NCI-H345 treated with DMSO at 0.1 percent for 48 hours (cell line): ENCODE results near the gene PHKA2.
"Not testable (repeated sequence)": the region's sequence is repeated elsewhere in the genome, so short reads cannot be mapped to it uniquely, and the experiment has no call there.

Experiments
- DNase-seq: peaks from one replicate; lab custom pipeline; 2025; ENCODE audit not compliant: unreplicated experiment; lab: John Stamatoyannopoulos, UW

The PHKA2 gene, protein sequence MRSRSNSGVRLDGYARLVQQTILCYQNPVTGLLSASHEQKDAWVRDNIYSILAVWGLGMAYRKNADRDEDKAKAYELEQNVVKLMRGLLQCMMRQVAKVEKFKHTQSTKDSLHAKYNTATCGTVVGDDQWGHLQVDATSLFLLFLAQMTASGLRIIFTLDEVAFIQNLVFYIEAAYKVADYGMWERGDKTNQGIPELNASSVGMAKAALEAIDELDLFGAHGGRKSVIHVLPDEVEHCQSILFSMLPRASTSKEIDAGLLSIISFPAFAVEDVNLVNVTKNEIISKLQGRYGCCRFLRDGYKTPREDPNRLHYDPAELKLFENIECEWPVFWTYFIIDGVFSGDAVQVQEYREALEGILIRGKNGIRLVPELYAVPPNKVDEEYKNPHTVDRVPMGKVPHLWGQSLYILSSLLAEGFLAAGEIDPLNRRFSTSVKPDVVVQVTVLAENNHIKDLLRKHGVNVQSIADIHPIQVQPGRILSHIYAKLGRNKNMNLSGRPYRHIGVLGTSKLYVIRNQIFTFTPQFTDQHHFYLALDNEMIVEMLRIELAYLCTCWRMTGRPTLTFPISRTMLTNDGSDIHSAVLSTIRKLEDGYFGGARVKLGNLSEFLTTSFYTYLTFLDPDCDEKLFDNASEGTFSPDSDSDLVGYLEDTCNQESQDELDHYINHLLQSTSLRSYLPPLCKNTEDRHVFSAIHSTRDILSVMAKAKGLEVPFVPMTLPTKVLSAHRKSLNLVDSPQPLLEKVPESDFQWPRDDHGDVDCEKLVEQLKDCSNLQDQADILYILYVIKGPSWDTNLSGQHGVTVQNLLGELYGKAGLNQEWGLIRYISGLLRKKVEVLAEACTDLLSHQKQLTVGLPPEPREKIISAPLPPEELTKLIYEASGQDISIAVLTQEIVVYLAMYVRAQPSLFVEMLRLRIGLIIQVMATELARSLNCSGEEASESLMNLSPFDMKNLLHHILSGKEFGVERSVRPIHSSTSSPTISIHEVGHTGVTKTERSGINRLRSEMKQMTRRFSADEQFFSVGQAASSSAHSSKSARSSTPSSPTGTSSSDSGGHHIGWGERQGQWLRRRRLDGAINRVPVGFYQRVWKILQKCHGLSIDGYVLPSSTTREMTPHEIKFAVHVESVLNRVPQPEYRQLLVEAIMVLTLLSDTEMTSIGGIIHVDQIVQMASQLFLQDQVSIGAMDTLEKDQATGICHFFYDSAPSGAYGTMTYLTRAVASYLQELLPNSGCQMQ

DNA sequence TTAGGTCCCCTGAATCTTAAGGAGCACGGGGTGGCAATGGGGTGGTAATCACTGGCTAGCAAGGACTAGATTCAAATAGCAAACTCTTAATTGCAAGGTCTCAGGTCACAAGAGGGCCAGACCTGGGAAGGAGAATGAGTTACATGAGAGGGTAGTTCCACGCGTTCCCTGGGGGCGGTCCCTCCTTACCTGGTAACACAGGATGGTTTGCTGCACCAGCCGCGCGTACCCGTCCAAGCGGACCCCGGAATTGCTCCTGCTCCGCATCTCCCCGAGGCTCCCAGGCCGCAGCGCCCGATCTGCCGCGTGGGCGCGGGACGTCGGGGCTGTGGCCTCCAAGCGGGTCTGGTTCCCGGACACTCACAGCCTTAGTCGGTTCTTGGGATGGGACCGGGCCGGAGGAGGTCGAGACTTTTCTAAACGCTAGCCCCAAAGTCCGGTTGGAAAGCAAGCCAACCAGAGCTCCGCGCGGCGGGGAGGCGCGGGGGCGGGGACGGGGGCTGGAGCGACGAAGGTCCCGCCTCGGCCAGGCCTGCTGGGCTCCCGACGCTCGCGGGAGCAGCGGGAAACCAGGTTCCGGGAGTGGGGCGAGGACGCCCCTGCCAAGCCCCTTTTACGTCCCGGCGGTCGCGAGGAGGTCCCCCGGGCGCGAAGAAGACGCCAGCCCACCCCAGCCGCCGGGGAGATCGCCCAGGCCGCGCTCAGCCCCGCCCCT, at the start of gene PHKA2:
Gene PHKA2, minus strand, starts transcription at position 449 of the 715 bp plus-strand sequence. Its CDS starts 182 bp downstream, at position 267.
- DNase-seq, result no peak

DNA sequence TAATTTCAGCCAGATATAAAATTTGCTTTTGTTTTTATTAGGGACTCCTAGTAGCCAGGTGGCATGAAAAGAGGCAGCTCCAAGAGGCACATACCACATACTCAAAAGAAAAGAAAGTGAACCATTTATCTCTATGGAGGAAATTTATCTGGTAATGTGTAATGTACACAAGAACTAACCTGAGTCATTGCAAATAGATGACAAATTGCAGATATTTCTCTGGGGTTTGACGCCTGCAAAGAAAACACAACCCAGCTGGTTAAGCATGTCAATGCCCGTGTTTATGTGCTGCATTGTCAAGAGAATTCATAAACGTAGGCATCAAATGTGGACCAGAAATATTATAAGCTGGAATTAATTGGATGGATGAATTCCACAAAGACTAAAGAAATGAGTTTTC, 46.9 kb upstream of the PHKA2 start:
- no peak for DNase-seq

DNA sequence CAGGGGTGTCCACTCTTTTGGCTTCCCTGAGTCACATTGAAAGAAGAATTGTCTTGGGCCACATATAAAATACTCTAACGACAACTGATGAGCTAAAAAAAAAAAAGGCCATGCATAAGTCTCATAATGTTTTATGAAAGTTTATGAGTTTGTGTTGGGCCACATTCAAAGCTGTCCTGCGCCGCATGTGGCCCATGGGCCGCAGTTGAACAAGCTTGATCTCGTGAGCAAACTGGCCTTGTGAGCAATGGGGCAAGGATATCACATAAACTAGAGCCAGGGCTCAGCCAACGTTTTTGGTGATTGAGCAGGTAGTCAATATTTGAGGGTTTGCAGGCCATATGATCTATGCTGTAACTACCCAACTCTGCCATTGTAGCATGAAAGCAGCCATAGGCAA, 44.6 kb upstream of the PHKA2 start:
- DNase-seq, result no peak

DNA sequence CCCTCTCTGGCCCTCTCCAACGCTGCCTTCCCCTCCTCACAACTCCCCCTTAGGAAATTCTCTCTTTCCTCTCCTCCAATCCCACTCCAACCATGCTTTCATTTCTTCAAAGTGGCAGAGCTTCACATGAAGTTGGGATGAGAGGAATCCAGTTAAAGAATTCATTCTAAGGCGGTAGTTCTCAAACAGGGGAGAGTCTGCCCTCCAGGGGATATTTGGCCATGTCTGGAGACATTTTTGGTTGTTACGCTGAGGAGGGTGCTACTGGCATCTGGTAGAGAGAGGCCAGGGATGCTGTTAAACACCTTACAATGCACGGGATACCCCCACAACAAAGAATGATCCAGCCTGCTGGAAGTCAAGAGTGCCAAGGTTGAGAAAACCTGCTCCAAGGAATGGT, 40.5 kb upstream of the PHKA2 start:
- DNase-seq, result no peak

DNA sequence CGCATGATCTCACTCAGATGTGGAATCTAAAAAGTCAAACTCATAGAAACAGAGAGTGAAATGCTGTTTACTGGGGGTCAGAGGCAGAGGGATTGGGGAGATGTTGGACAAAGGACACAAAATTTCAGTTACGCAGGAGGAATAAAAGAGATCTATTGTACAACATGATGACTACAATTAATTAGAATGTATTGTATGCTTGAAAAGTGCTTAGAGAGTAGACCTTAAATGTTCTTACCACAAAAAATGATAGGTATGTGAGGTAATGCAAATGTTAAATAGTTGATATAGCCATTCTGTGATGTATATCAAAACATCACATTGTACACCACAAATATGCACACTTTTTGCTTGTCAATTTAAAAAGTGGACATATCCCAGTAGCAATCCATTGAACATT, 36.1 kb upstream of the PHKA2 start:
- DNase-seq, result no peak

DNA sequence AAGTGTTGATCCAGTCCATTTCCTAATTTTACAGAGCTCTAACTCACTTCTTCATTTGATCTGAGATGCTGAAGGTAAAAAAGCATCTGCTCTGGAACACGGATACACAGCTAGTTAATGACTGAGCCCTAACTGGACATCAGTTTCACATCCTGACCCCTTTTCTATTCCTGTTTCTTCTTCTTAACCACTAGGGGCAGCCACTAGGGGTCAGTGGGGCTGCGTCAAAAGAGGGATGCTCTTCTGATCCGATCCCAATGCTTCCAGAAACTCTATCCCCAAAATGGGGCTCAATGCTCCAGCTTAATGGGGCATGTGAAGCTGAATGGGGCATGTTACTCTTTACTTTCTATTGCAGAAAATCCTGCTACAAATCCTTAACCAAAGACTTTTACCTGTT, 33.4 kb upstream of the PHKA2 start:
- DNase-seq, result peak; percentile 3

DNA sequence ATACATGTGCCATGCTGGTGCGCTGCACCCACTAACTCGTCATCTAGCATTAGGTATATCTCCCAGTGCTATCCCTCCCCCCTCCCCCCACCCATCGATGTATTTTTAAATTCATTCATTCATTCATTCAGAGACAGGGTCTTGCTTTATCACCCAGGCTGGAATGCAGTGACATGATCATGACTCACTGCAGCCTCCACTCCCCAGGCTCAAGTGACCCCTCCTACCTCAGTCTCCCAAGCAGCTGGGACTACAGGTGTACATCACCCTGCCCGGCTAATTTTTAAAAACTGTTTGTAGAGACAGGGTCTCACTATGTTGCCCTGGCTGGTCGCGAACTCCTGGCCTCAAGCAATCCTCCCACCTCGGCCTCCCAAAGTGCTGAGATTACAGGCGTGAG, 32.7 kb upstream of the PHKA2 start:
- DNase-seq, result not testable (repeated sequence)

DNA sequence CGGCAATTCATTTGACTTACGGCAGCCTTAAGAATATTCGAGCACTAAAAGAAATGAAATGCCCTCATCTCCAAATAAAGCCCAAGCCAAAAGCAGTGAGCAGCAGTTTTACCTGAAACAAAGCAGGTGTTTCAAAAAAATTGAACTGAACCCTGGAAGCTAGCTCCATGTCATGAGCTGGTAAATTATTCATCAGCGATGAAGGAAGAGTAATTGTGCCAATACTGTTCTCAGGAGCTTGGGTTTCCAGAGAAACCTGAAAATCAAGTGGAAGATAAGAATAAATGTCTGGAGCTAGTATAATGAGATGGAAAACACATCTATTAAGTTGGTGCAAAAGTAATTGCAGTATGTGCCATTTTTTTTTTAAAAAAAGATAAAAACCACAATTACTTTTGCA, 24.0 kb upstream of the PHKA2 start:
- DNase-seq, result no peak

DNA sequence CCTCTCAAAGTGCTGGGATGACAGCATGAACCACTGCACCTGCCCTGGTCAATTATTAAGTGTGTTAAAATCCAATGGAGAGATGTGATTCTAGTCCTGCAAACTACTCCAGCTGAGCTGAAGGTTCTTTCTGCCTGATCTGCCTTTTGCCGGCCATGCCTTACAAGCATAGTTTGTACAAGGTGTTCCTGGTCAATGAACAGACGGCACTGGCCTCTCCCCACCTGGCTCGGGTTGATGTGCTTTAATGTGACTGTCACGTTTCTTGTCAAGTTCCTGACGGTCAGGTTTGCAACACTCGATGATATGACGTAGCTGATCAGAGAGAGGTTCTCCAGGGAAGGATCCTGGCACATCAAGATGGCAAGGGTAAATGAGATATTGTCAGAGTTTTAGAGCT, 23.1 kb upstream of the PHKA2 start:
- DNase-seq, result no peak

DNA sequence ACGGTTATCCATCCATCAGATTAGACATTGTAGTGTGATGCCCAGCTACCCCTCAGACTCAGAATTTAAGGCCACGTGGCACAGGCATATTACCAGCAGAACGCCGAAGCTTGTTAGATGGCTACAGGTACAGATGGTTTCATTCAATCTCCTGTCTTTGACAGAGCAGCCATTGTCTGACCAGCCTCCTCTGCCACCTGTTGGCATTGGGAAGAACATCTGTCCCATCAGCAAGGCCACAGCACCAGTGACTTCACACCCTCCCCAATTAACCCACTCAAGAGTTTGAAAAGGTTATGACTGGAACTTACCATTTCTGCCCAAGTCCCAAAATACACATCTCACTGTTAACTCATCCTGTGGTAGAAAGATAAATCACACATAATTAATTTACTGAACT, 22.0 kb upstream of the PHKA2 start:
- DNase-seq, result no peak

DNA sequence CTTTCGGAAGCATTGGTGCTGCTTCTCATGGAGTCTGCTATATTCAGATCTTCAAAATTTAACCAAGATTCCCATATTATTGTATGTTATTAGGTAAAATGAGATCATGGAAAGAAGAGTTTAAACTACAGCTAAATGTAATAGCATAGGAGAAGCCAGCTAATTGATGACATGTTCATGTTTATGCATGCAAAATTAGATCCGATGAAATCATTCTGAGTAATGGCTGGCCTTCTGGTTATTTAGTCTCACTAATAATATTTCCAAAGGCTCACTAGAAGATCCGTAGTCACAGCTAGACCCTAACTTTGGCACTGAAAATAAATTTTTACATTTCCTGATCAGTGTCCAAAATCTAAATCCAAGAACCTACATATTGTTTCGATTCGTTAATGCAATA, 19.8 kb upstream of the PHKA2 start:
- DNase-seq, result no peak

DNA sequence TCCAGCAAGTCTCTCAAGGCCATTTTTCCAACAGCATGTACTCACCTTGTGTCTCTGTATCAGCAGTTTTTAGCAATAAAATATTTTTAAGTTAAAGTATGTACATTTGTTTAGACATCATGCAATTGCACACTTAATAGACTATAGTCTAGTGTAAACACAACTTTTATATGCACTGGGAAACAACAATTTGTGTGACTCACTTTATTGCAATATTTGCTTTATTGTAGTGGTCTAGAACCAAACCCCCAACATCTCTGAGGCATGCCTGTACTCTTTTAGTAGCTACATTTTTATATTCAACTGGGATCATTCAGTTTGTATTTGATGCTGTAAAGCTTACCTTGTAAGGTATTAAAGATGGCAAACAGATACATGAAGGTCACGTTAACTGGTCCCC, 14.7 kb upstream of the PHKA2 start:
- DNase-seq, result no peak

DNA sequence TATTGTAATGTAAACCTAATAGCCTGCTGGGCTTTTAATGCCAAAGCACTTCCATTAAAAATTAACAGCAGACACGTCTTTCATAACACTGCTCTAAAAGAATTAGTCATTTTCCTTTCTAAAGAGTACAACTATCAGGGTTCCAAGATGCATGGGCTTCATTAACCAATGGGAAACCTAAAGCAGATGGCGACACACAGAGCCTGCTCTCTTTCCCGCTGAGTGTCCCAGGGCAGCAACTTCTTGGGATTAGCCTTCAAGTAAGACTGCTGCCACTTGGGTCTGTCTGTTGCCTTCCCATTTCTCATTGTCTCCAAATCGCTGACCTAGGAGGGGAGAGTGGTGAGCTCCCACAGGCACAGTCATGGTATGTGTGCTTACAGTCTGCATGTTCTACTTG, 14.0 kb upstream of the PHKA2 start:
- DNase-seq, result no peak

DNA sequence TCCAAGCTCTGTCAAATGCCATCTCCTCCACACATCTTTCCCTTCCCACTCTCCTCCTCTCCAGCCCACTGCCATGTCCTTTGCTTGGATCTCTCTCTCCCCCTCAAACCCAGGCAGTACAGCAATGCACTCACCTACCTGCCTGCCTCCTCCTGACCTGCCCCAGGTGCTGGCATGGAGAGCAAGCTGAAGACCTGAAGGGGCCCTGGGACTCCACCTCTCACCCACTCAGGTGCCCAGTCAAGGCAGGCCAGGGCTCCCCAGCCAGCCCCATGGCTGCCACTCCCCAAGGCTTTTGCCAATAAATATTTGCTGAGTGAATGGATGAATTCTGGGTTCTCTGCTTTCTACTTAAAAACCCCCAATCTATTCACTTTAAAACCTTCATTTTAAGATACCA, 12.6 kb upstream of the PHKA2 start:
- no peak for DNase-seq

DNA sequence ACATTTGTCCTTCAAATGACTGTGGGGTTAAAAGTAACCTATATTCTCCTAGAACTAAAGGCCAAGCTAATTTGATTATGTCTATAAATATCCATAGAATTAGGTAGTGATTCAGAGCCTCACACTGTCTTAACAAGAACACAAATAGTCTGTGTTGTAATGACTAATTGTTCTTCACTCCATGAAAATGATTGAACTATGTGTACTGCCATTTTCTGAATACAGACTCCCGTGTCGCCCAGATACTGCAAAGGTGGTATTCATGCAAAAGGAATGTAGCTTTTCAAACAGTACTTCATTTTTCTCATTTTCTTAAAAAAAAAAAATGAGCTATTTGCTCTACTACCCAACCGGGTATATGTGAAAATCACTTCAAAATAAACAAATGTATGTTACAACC, 11.3 kb upstream of the PHKA2 start:
- no peak for DNase-seq

DNA sequence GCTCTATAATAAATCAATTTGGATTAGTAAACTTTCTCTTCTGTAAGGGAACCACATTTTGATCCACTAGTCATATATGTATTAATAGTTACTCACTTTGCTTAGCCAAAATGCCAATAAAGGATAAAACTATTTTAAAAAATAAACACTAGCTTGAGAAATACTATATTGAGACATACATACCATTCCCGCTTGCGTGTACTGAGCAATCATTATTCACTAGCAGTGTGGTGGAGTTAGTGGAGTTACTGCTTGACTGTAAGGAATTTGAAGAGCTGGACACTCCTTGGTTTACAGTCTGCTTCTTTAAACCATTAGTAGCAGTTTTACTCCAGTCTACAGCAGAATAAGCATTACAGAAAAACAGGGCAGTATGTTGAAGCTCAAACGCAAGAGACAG, 10.8 kb upstream of the PHKA2 start:
- DNase-seq, result no peak

DNA sequence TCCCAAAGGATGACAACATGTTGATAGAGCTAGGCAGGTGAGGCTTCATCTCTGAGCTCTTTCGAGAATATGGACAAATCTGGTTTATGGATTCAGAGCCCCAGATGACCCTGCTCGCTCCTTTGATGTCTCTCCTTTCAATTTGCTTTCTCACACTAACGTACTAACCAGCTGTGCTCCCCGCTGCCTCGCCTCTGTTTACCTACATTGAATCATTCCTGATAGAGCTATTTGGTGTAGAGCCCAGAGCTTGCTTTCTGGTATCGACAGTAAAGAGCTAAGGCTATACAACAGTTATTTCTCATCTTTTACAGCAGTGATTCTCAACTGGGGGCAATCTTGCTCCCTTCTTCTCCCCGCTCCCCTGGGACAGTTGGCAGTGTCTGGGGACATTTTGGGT, 8.9 kb upstream of the PHKA2 start:
- no peak for DNase-seq

DNA sequence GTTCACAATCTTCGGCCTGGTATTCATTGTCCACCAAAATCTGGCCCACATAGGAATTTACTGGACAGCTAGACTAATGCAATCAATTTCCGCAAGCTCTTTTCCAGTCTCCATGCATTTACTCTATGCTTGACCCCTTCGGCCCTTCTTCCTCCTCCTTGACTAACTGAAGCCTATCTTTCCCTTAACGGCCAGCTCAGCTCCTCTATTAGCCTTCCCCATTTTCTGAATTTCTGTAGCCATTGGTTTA, 1.2 kb upstream of the PHKA2 start:
- DNase-seq, result no peak

DNA sequence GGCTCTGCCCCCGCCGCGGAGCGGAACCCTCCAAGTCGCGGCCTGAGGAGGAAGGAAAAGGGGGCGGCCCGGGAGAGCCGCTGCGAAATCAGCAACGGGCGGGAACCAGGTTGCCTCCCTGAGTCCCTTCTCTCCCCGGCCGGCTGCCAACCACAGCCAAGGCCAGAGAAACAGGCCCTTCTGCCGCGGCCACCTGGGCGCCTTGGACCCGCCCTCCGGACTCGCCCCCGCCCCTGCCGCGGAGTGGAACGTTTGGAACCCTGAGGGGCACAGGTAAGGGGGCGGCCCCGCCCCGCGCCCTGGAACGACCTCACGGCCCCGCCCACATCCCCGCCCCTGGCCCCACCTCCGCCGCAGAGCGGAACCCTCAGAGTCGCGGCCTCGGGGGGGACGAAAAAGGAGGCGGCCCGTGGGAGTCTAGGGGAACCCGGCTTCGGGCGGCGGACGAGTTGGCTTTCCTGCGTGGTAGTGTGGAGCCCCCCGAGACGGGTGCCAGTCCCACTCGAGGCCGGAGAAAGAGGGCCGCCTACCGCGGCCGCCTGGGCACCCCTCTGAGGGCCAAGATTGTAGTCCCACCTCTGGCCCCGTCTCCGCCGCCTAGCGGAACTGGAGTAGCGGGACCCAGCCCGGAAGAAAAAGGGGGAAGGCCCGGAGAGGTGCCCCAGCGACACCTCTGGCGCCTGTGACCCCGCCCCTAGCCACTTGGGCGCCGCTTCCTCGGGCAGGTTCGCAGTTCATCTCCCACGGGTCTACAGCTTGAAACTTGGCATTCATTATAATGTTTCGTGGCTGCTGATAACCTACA, 669 bp upstream of the PHKA2 start:
- peak; percentile 73 for DNase-seq

DNA sequence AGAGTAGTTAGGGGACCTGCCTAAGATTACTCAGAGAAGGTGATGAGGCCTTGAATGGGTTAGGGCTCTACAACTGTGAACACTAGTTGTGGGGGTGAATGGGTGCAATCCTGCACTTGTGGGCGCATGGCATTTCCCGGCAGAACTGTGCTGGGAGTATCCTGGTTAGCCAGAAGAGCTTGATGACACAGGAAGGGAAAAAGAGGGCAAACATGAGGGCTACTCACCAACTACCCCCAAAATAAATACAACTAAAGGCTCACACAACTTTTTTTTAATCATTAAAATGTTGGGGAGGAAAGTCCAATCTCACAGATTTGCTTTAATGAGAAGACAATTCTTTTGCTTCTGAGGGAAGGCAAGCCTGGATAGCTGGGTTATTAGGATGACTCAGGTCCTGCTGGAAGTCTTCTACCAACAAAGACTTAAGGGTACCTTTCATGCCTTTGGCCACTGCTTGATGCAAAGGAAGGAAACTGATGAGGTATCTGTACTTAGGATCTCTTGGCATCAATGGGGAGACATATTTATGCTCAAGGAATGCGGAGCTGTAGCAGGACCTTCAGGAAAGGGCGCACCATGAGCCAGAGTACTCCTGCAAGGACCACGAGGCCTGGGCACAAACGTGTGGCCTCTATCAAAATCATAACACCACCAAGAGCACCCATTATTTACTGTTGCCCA, 2.6 kb downstream of the PHKA2 start:
- DNase-seq, result no peak
